ENCODE measurements around the gene CFP. TPM values are rescaled to one million over a fixed set of nuclear protein-coding genes. Genes with fewer than 3 reads are reported as not detected.

Gene CFP
- total RNA-seq, 1 donor = under 0.01 TPM

DNA sequence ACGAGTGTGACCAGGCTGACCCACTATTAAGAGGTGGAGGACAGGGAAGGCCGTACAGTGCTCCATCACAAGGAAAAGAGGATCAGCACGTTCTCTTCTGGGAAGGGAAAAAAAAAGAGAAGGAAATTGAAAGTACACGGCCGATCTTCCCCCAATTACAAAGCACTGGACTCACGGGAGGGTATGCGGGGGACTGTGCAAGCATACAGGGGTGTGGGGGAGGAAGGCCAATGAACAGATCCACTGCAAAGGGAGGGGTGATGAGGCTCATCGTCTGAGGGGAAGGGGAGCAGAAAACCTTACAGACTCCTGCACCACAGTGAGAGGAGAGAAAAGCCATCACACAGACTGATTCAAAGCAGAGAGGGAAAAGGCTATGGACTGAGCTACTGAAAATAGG lies 19.5 kb upstream of the CFP start:
- DNase-seq (ENCODE audit: low read depth) = no peak
- peak overlapping the region; percentile 74 for H3K4me3 ChIP-seq (ENCODE audit: low read depth, low read length)
- TF ChIP-seq, protein P1, sequence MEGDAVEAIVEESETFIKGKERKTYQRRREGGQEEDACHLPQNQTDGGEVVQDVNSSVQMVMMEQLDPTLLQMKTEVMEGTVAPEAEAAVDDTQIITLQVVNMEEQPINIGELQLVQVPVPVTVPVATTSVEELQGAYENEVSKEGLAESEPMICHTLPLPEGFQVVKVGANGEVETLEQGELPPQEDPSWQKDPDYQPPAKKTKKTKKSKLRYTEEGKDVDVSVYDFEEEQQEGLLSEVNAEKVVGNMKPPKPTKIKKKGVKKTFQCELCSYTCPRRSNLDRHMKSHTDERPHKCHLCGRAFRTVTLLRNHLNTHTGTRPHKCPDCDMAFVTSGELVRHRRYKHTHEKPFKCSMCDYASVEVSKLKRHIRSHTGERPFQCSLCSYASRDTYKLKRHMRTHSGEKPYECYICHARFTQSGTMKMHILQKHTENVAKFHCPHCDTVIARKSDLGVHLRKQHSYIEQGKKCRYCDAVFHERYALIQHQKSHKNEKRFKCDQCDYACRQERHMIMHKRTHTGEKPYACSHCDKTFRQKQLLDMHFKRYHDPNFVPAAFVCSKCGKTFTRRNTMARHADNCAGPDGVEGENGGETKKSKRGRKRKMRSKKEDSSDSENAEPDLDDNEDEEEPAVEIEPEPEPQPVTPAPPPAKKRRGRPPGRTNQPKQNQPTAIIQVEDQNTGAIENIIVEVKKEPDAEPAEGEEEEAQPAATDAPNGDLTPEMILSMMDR (IDR thresholded peaks at IDR 0.05; ENCODE audit: insufficient read depth, low read depth, low read length) = no peak

DNA sequence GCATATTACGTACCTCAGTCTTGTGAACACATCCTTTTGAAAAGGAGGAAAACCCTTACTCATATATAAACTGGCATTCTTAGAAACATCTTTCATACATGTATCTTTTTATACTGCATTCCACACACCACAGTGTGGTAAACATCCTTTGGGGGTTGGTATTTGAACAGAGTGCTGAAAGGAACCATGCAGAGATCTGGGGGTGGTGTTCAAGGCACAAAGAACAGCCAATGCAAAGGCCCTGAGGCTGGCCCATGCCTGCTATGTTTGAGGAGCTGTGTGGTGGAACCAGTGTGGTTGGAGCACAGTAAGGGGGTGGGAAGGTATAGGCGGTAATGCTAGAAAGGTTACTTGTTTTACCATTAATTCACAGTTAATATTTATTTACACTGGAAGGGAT lies 18.6 kb upstream of the CFP start:
- peak; percentile 30 for DNase-seq (ENCODE audit: low read depth)
- TF ChIP-seq, protein P1 (IDR thresholded peaks at IDR 0.05; ENCODE audit: insufficient read depth, low read depth, low read length) = no peak
- H3K4me3 ChIP-seq (ENCODE audit: low read depth, low read length) = no peak overlapping the region

GRCh38 chrX:47646636-47647035 lies 16.9 kb upstream of the CFP start:
- no peak overlapping the region for H3K4me3 ChIP-seq (ENCODE audit: low read depth, low read length)
- DNase-seq (ENCODE audit: low read depth) = no peak
- TF ChIP-seq, protein P1 (IDR thresholded peaks at IDR 0.05; ENCODE audit: insufficient read depth, low read depth, low read length) = no peak

- TF ChIP-seq, protein P1 (IDR thresholded peaks at IDR 0.05; ENCODE audit: insufficient read depth, low read depth, low read length) = no peak
- H3K4me3 ChIP-seq (ENCODE audit: low read depth, low read length) = no peak overlapping the region
- DNase-seq (ENCODE audit: low read depth) = peak; percentile 30
Measured at GRCh38 chrX:47645530-47645929, 15.8 kb upstream of the CFP start.

- peak; percentile 39 for DNase-seq (ENCODE audit: low read depth)
- H3K4me3 ChIP-seq (ENCODE audit: low read depth, low read length) = no peak overlapping the region
- TF ChIP-seq, protein P1 (IDR thresholded peaks at IDR 0.05; ENCODE audit: insufficient read depth, low read depth, low read length) = peak; percentile 52
Measured at GRCh38 chrX:47644557-47645091, 14.9 kb upstream of the CFP start.

GRCh38 chrX:47643926-47644325 lies 14.2 kb upstream of the CFP start:
- TF ChIP-seq, protein P1 (IDR thresholded peaks at IDR 0.05; ENCODE audit: insufficient read depth, low read depth, low read length) = peak; percentile 55

DNA sequence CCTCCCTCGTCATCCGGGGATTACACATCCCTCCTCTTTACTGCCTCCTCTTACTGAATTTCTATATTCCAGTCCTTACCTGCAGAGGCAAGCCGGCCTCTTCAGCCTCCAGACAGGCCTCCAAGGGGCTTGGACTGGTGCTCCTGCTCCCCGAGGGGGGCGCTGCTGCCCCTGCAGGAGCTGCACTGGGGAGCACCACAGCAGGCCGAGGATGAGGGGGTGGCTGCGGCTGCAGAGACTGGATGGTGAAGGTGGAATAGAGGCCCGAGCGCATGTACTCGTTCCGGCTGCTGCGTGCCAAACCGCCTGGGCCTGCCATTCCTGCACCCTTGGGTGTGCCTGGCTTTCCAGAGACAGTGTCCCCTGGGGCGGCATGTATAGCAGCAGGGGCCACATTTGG lies 9.1 kb upstream of the CFP start:
- TF ChIP-seq, protein P1 (IDR thresholded peaks at IDR 0.05; ENCODE audit: insufficient read depth, low read depth, low read length) = no peak
- DNase-seq (ENCODE audit: low read depth) = no peak
- no peak overlapping the region for H3K4me3 ChIP-seq (ENCODE audit: low read depth, low read length)

More at GRCh38 chrX:47643926-47644325, 14.2 kb upstream of the CFP start:
- no peak overlapping the region for H3K4me3 ChIP-seq (ENCODE audit: low read depth, low read length)
- peak; percentile 58 for DNase-seq (ENCODE audit: low read depth)
